Mucosa of gallbladder (tissue), 1 donor: ENCODE results near the gene FBLN7. TPM values are rescaled to one million over a fixed set of nuclear protein-coding genes. Genes with fewer than 3 reads are reported as not detected.

Experiments
- total RNA-seq: library from RNA; stranded (reverse); gene quantifications from one replicate; pipeline ENCODE4 v1.2.1, GENCODE V29; 2021
- donor health status: DM: no; HTN: no; CAD: no.

The FBLN7 gene
- total RNA-seq, 1 donor from 2014 or later = 2.9 TPM

Other genes with a start within 250 kb of the FBLN7 start
- gene MERTK, start 239.8 kb upstream of the FBLN7 start, total RNA-seq = 20.4 TPM
- gene TMEM87B, start 83.1 kb upstream of the FBLN7 start, total RNA-seq = 36.3 TPM
- 5.6 TPM for gene ZC3H8, start 116.7 kb downstream of the FBLN7 start, total RNA-seq
- gene ZC3H6, start 137.2 kb downstream of the FBLN7 start, total RNA-seq = 11.3 TPM